Endothelial cell (in vitro differentiated cells): ENCODE data around the gene PRCC. TPM values are rescaled to one million over a fixed set of nuclear protein-coding genes. Genes with fewer than 3 reads are reported as not detected.

ENCODE experiments used
- DNase-seq: peaks from one replicate; pipeline ENCODE4 v3.0.0; 2021; ENCODE audit warnings: low spot score
- H3K27ac Mint-ChIP-seq: one replicate; pipeline ENCODE4 v1.8.0; 2021; ENCODE audit warnings: mixed read lengths, inconsistent platforms; ENCODE audit not compliant: unreplicated experiment
- H3K27me3 Mint-ChIP-seq: one replicate; pipeline ENCODE4 v1.8.0; 2021; ENCODE audit warnings: mild to moderate bottlenecking, moderate library complexity, mixed read lengths, inconsistent platforms; ENCODE audit not compliant: unreplicated experiment
- H3K36me3 Mint-ChIP-seq: one replicate; pipeline ENCODE4 v1.8.0; 2021; ENCODE audit warnings: mild to moderate bottlenecking, low read depth, mixed read lengths, inconsistent platforms; ENCODE audit not compliant: unreplicated experiment
- H3K4me1 Mint-ChIP-seq: one replicate; pipeline ENCODE4 v1.8.0; 2021; ENCODE audit warnings: mild to moderate bottlenecking, mixed read lengths, inconsistent platforms; ENCODE audit not compliant: unreplicated experiment
- H3K4me3 Mint-ChIP-seq: one replicate; pipeline ENCODE4 v1.8.0; 2021; ENCODE audit warnings: mild to moderate bottlenecking, mixed read lengths, inconsistent platforms; ENCODE audit not compliant: unreplicated experiment
- H3K9me3 Mint-ChIP-seq: one replicate; pipeline ENCODE4 v1.8.0; 2021; ENCODE audit warnings: mixed read lengths, inconsistent platforms; ENCODE audit not compliant: unreplicated experiment
- CTCF ChIP-seq: fragments of 200-600 bp; sonication (generic); IDR thresholded peaks from one replicate; pipeline ENCODE4 v1.5.0; 2021; ENCODE audit warnings: antibody characterized with exemption; ENCODE audit not compliant: unreplicated experiment
- total RNA-seq: library from RNA; stranded (reverse); fragmentation: NEBNext Ultra II Directional; extraction: Animal tissue kit (Norgen Biotek cat#: 25700); gene quantifications from one replicate; pipeline ENCODE4 v1.2.1, GENCODE V29; 2021; ENCODE audit not compliant: unreplicated experiment

PRCC gene
- total RNA-seq, 1 donor from 2014 or later: 91.9 TPM

- no peak for DNase-seq
- Mint-ChIP-seq H3K9me3 (no peaks in the 10 kb centered on the region), H3K4me3 (no peak overlapping the region), H3K36me3 (peaks cover 19% of the 10 kb centered on the region), H3K4me1 (peaks cover 18% of the 10 kb centered on the region), H3K27me3 (peaks cover 6% of the 10 kb centered on the region), H3K27ac (no peak overlapping the region)
- TF ChIP-seq CTCF: no peak
Observed at GRCh38 chr1:156803086-156803851, 35.9 kb downstream of the PRCC start.

- Mint-ChIP-seq H3K9me3 (no peaks in the 10 kb centered on the region), H3K4me3 (no peak overlapping the region), H3K27ac (no peak overlapping the region), H3K36me3 (peaks cover 19% of the 10 kb centered on the region), H3K4me1 (peaks cover 18% of the 10 kb centered on the region), H3K27me3 (peaks cover 6% of the 10 kb centered on the region)
- no peak for TF ChIP-seq CTCF
- no peak for DNase-seq
Observed at GRCh38 chr1:156804026-156804425, 36.7 kb downstream of the PRCC start.

- Mint-ChIP-seq H3K27me3 (peaks cover 6% of the 10 kb centered on the region), H3K27ac (no peak overlapping the region), H3K36me3 (peaks cover 19% of the 10 kb centered on the region), H3K9me3 (no peaks in the 10 kb centered on the region), H3K4me3 (no peak overlapping the region), H3K4me1 (peaks cover 18% of the 10 kb centered on the region)
- no peak for TF ChIP-seq CTCF
- DNase-seq: no peak
Observed at GRCh38 chr1:156804572-156805243, 37.4 kb downstream of the PRCC start.

GRCh38 chr1:156805766-156806511, 38.6 kb downstream of the PRCC start:
- Mint-ChIP-seq H3K4me1 (peaks cover 16% of the 10 kb centered on the region), H3K27me3 (peaks cover 6% of the 10 kb centered on the region), H3K36me3 (peaks cover 15% of the 10 kb centered on the region), H3K4me3 (no peak overlapping the region), H3K27ac (no peak overlapping the region), H3K9me3 (no peaks in the 10 kb centered on the region)
- no peak for TF ChIP-seq CTCF
- DNase-seq: no peak
